Activated CD4-positive, alpha-beta T cell treated with anti-CD3 and anti-CD28 coated beads, Interleukin-2, Interleukin-6, amounts not matched to agents 100 ng/mL and 50 ng/mL, durations not matched to agents 16 hours and 8 hours (primary cell): Measurements from ENCODE around the gene TIMM10B.
"Not testable (repeated sequence)": the region's sequence is repeated elsewhere in the genome, so short reads cannot be mapped to it uniquely, and the experiment has no call there.

Source experiments
- DNase-seq: peaks from one replicate; pipeline ENCODE4 v3.0.0-alpha.2; 2020

Gene TIMM10B

GRCh38 chr11:6520265-6520664 is 39.0 kb downstream of the TIMM10B start:
- no peak for DNase-seq

GRCh38 chr11:6521946-6522345 is 40.6 kb downstream of the TIMM10B start:
- DNase-seq: not testable (repeated sequence)

DNA sequence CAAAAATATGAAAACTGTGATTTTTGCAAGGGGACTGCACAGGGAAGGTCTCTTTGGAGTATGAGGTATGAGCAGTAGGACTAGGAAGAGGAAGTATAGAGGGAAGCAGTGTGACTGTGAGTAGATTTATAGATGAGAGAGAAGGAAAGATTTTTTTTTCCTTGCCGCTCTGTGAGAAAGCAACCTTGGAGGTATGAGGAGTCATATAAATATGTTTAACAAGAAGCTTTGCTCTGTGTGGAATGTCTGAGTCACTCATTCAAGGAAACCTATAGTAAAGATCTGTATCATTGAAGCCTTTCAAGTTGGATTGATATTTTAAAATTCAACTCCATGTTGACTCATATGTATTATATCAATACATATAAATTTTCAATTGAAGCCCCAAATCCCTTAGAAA is 42.0 kb downstream of the TIMM10B start:
- peak; percentile 10 for DNase-seq

- no peak for DNase-seq
Observed at GRCh38 chr11:6526411-6527135, 45.3 kb downstream of the TIMM10B start.

- no peak for DNase-seq
Observed at GRCh38 chr11:6529266-6529665, 48.0 kb downstream of the TIMM10B start.

DNA sequence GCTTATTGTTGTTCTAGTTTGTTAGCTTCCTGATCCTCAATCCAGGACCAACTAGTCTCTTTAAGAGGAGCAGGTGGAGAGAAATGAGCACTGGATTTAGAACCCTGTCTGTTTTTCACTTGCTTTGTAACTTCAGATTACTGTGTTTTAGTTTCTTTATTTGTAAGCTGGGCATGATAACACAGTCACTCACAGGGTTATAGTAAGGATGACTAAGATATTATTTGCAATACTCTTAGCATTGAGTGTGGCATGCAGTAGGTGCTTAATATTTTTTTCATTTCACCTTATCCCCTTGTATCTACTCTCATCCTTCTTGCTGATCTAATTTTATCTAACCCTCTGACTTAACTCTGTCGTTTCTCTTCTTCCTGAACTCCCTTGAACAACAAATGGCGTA is 49.5 kb downstream of the TIMM10B start:
- no peak for DNase-seq

- DNase-seq: peak; percentile 55
Observed at GRCh38 chr11:6531267-6531752, 50.0 kb downstream of the TIMM10B start.
